Heart left ventricle (tissue), 13 donors: Measurements from ENCODE around the gene XPO1.

Source experiments
- CTCF ChIP-seq, 12 donors: fragments of 200-600 bp; sonication (generic) in 4 of 12; IDR thresholded peaks; one replicate each; pipeline versions ENCODE4 v1.5.0 to v1.8.0; 2018 to 2022; ENCODE audit warnings: antibody characterized with exemption in 12 of 12, mild to moderate bottlenecking in 5 of 12
- POLR2A ChIP-seq, 2 donors: fragments of 450-650 bp; IDR thresholded peaks; one replicate each; pipeline ENCODE4 v1.6.1; 2017; ENCODE audit warnings: antibody characterized with exemption in 2 of 2, mild to moderate bottlenecking in 2 of 2, moderate library complexity in 2 of 2
- donor health status: ischemic (EF 13 %, LVEDD 7.1; RV severe dilation, severe dysfunction).
- donor health status: DM: no; HTN: yes; CAD: no.
- donor health status: DM: no; HTN: no; CAD: no.
- donor health status: ischemic (EF 25% LVEDD 6.9; RV normal size, moderate dysfunction).
- donor health status: ischemic (EF 25% LVEDD 5.7; RV mildly dilated, moderate dysfunction).
- donor health status: ischemic (EF 35%, LVEDD 5.7; RV mildly dilated, moderate dysfunction).
- donor health status: nonischemic (EF 11% LVEDD 7.7; RV severe dilation, severe dysfunction).
- donor health status: DM: yes; HTN: yes; CAD: no.
- donor health status: PGD.
- donor health status: ischemic (EF 29% LVEDD 5.4; RV normal size, mild dysfunction).
- donor health status: nonischemic (EF 23%, LVEDD 6.1; RV moderate dilation, normal function).

- TF ChIP-seq CTCF (IDR thresholded peaks at IDR 0.05) (no peak), POLR2A (IDR thresholded peaks at IDR 0.05) (no peak)
These were observed 78.0 kb downstream of the XPO1 start for GRCh38 chr2:61460163-61460562.
